ENCODE measurements around the gene RASSF6.

DNA sequence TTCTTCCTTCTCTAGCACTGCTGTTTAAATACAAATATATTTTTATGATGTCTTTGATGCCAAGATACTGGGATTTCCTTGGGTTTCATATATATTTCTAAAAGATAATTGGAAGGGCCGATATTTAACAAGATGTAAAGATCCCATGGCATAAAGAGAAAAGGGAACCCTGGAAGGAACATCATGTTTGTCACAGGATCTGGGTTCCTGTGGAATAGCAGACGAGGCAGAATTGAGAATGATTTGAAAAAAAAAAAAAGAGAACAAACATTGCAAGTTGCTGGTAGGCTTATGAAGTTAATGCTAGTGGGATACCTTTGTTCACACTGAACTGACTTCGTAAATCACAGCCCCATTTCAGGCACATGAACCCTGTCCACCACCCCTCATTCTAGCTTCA, 33.6 kb downstream of the RASSF6 start:
- TF ChIP-seq FOXM1 (IDR thresholded peaks at IDR 0.05; ENCODE audit: borderline replicate concordance) (no peak), FOXK2 (IDR thresholded peaks at IDR 0.05) (no peak), HDGF (IDR thresholded peaks at IDR 0.05; ENCODE audit: borderline replicate concordance) (no peak), TARDBP (IDR thresholded peaks at IDR 0.05) (no peak), ZNF384 (IDR thresholded peaks at IDR 0.05) (no peak), SP1 (IDR thresholded peaks at IDR 0.05) (no peak), BHLHE40 (IDR thresholded peaks at IDR 0.05; ENCODE audit: borderline replicate concordance) (no peak), SUZ12 (IDR thresholded peaks at IDR 0.05) (no peak), FOXA1 (IDR thresholded peaks at IDR 0.05) (no peak), ELF4 (IDR thresholded peaks at IDR 0.05) (no peak), ARNT (IDR thresholded peaks at IDR 0.05) (no peak), NFRKB (IDR thresholded peaks at IDR 0.05) (no peak)
- TF ChIP-seq, protein P1, sequence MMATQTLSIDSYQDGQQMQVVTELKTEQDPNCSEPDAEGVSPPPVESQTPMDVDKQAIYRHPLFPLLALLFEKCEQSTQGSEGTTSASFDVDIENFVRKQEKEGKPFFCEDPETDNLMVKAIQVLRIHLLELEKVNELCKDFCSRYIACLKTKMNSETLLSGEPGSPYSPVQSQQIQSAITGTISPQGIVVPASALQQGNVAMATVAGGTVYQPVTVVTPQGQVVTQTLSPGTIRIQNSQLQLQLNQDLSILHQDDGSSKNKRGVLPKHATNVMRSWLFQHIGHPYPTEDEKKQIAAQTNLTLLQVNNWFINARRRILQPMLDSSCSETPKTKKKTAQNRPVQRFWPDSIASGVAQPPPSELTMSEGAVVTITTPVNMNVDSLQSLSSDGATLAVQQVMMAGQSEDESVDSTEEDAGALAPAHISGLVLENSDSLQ (IDR thresholded peaks at IDR 0.05): no peak
